Upper lobe of right lung (tissue), 1 donor: ENCODE results near the gene COPZ1. TPM values are rescaled to one million over a fixed set of nuclear protein-coding genes. Genes with fewer than 3 reads are reported as not detected.
"Not testable (repeated sequence)": the region's sequence is repeated elsewhere in the genome, so short reads cannot be mapped to it uniquely, and the experiment has no call there.

Experiments
- ATAC-seq: fragments of 200-7000 bp; cut with Tn5 transposase; one replicate; pipeline ENCODE4 v1.9.1; 2020; ENCODE audit warnings: mild to moderate bottlenecking, moderate library complexity
- DNase-seq: peaks from one replicate; pipeline ENCODE4 v3.0.0-alpha.2; 2020
- H3K27ac ChIP-seq: fragments of 200-600 bp; one replicate; pipeline ENCODE4 v1.8.0; 2022
- H3K27me3 ChIP-seq: fragments of 200-600 bp; one replicate; pipeline ENCODE4 v1.8.0; 2022; ENCODE audit warnings: mild to moderate bottlenecking
- H3K36me3 ChIP-seq: fragments of 200-600 bp; one replicate; pipeline ENCODE4 v1.8.0; 2022
- H3K4me1 ChIP-seq: fragments of 200-600 bp; one replicate; pipeline ENCODE4 v1.8.0; 2022
- H3K4me3 ChIP-seq: fragments of 200-600 bp; one replicate; pipeline ENCODE4 v1.8.0; 2022; ENCODE audit warnings: mild to moderate bottlenecking
- H3K9me3 ChIP-seq: fragments of 200-600 bp; one replicate; pipeline ENCODE4 v1.8.0; 2022
- intact Hi-C: fragments of 100-400 bp; cut with DNase I; formaldehyde crosslinking; loops from one replicate; pipeline ENCODE4 v1.11.0; 2022
- total RNA-seq: library from RNA; stranded (reverse); fragmentation: NEBNext Ultra II Directional; extraction: Animal tissue kit (Norgen Biotek cat#: 25700); gene quantifications from one replicate; pipeline ENCODE4 v1.2.1, GENCODE V29; 2021
- TF ChIP-seq, protein P1 (sequence below): fragments of 200-600 bp; IDR thresholded peaks from one replicate; pipeline ENCODE4 v1.8.0; 2022; ENCODE audit warnings: antibody characterized with exemption
- donor health status: DM: no; HTN: yes; CAD: no; lungs with severe emphysema.

Gene COPZ1
- total RNA-seq, 1 donor from 2014 or later: 125 TPM

DNA sequence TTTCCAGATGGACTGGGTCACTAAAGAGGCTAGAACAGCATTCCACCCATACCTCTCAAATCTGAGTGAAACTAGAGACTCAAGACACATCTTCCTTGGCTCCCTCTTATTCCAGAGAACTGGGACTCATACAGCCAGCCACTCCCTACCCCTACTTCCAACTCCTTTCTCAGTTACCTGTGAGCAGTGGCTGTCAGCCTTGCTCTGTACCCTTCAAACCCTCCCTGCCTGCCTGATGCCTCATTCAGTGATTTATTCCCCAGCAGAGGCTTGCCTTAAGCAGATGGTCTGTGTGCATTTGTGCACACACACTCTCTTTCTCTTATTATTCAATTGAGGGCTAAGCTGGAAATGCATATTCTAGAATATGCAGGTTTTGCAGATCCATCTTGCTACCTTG, 24.7 kb downstream of the COPZ1 start:
- Histone ChIP-seq H3K4me1 (peaks cover 23% of the 10 kb centered on the region), H3K9me3 (no peaks in the 10 kb centered on the region), H3K36me3 (peaks cover 69% of the 10 kb centered on the region), H3K27ac (no peak overlapping the region), H3K4me3 (no peak overlapping the region), H3K27me3 (no peaks in the 10 kb centered on the region)
- DNase-seq (no peak), ATAC-seq (no peak)
- TF ChIP-seq, protein P1, sequence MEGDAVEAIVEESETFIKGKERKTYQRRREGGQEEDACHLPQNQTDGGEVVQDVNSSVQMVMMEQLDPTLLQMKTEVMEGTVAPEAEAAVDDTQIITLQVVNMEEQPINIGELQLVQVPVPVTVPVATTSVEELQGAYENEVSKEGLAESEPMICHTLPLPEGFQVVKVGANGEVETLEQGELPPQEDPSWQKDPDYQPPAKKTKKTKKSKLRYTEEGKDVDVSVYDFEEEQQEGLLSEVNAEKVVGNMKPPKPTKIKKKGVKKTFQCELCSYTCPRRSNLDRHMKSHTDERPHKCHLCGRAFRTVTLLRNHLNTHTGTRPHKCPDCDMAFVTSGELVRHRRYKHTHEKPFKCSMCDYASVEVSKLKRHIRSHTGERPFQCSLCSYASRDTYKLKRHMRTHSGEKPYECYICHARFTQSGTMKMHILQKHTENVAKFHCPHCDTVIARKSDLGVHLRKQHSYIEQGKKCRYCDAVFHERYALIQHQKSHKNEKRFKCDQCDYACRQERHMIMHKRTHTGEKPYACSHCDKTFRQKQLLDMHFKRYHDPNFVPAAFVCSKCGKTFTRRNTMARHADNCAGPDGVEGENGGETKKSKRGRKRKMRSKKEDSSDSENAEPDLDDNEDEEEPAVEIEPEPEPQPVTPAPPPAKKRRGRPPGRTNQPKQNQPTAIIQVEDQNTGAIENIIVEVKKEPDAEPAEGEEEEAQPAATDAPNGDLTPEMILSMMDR: no peak
- intact Hi-C loops: no loop called here

DNA sequence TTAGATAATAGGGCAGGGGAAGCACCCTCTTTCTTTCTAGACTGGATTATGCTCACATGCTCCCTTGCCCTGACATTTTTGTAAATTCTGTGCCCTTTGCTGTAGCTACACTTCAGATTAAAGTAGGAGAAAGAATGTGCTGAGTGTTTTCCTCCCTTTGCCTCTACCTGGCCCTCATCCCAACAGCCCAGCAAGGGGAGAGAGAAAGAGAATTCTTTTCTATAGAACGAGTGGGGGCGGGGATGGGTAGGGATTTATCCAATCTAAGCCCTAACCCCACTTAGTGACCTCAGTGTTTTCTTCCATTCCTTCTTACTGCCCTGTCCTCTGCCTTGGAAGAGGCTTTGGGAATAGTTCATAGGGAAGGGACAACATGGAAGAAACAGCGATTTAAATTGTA, 25.8 kb downstream of the COPZ1 start:
- ATAC-seq (peak; percentile 54), DNase-seq (no peak)
- TF ChIP-seq, protein P1: no peak
- H3K36me3 ChIP-seq: peaks cover 59% of the 10 kb centered on the region
- intact Hi-C loops: no loop called here
- no peak overlapping the region for H3K4me3 ChIP-seq
- no peaks in the 10 kb centered on the region for H3K9me3 ChIP-seq
- H3K27me3 ChIP-seq: no peaks in the 10 kb centered on the region
- H3K27ac ChIP-seq: peak overlapping the region; percentile 30
- peaks cover 23% of the 10 kb centered on the region for H3K4me1 ChIP-seq

DNA sequence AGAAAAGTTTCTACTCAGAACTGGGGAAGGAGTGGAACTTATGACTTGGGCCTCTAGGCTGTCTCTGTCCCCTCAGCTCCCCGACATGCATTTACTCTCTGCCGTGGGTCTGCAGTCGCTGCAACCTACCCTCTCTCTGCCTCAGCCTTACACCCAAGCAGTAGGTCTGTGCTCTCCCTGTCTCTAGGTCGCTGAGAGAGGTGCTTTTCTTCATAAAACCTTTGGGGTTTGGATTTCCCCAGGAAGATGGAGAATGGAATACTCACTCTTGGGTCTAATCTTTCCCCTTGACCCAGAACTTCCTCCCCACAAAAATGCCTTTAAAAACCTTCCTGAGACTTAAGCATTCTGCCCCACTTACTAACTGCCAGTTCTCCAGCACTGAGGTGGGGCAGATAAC, 26.4 kb downstream of the COPZ1 start:
- no peak for DNase-seq
- Histone ChIP-seq H3K4me1 (peaks cover 28% of the 10 kb centered on the region), H3K27me3 (no peaks in the 10 kb centered on the region), H3K36me3 (peaks cover 53% of the 10 kb centered on the region), H3K4me3 (no peak overlapping the region), H3K27ac (peak overlapping the region; percentile 30), H3K9me3 (no peaks in the 10 kb centered on the region)
- TF ChIP-seq, protein P1: no peak
- intact Hi-C loops: no loop called here
- ATAC-seq: no peak

DNA sequence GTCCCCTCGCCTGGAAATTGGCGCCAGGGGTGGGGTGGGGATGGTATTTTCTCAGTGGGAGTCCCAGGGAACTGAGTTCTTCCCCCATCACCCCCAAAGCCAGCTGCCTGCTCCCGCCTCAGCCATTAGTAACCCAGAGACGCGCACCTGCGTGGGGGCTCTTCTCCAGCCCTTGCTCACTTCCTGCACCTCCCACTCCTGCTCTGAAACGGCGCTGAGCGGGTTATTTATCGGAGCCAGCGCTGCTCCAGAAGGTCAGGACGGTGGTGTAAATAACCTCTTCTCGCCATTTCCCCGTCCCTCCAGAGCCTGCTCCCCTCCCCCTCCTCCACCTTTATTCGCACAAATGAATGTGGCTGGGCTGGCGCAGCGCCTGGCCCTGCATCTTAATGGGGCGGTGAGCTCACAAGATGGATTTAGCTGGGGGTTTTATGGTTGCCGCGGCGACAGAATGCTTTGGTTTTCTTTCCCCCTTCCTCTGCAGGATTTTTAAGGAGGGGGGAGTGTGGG, 27.1 kb downstream of the COPZ1 start:
- H3K4me3 ChIP-seq: no peak overlapping the region
- peaks cover 28% of the 10 kb centered on the region for H3K4me1 ChIP-seq
- peak overlapping the region; percentile 47 for H3K27ac ChIP-seq

DNA sequence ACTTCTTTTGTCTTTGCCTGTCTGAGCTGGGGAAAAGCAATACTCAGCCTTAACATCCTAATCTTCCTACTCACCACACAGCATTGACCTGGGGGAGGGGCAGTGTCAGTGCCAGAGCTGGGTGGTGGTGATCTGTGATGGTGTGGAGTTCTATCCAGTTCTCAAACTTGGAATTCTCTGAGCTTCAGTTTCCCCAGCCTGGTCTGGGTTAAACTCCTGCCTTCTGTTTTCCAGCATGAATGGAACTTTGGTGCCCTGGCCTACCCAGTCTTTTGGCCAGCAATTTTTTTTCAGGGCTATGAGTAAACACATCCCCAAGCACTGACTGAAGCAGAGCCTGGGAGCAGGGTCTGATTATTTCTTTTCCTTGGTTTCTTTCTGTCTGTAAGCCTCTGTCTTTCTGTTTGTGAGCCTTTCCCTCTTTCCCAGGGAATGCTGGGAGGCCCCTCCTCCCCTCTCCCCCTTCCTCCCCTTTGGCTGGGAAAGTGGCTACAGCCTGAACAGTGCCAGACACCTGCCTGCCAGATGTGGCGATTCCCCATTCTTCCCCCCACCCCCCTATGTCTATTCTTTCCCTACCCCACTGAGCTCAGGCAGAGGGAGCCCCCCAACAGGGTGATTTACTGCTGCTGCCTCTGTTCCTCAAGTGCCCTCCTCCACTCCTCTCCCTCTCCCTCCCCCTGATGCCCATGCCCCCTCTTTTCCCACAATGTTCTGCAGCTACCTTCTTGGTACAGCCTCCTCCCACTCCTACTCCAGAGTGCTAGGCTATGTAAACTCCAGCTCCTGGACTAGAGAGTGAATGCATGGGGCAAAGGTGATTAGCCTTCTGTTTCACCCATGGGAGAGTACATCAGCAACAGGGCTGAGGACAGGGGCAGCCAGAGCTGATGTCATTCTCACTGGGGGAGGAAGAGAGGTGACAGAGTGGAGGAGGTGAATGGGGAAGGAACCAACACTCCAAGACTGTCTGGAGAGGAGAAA, 28.3 kb downstream of the COPZ1 start:
- Histone ChIP-seq H3K9me3 (no peaks in the 10 kb centered on the region), H3K4me1 (peaks cover 32% of the 10 kb centered on the region), H3K27me3 (no peaks in the 10 kb centered on the region), H3K27ac (peak overlapping the region; percentile 47), H3K36me3 (peaks cover 34% of the 10 kb centered on the region), H3K4me3 (no peak overlapping the region)
- DNase-seq: no peak
- intact Hi-C loops: no loop called here
- peak; percentile 72 for ATAC-seq
- TF ChIP-seq, protein P1: no peak

More for the DNA sequence above, 27.1 kb downstream of the COPZ1 start:
- DNase-seq (peak; percentile 84), ATAC-seq (peak; percentile 54)
- TF ChIP-seq, protein P1: no peak
- Histone ChIP-seq H3K9me3 (no peaks in the 10 kb centered on the region), H3K36me3 (peaks cover 45% of the 10 kb centered on the region), H3K27me3 (no peaks in the 10 kb centered on the region)
- intact Hi-C loops: no loop called here

DNA sequence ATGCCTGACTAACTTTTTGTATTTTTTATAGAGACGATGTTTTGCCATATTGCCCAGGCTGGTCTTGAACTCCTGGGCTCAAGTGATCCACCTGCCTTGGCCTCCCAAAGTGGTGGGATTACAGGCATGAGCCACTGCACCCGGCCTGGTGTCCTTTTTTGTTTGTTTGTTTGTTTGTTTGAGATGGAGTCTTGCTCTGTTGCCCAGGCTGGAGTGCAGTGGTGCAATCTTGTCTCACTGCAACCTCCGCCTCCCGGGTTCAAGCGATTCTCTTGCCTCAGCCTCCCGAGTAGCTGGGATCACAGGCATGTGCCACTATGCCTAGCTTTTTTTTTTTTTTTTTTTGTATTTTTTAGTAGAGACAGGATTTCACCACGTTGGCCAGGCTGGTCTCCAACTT, 29.3 kb downstream of the COPZ1 start:
- DNase-seq, H3K27me3 ChIP-seq, intact Hi-C loops, H3K9me3 ChIP-seq, ATAC-seq, H3K4me3 ChIP-seq, H3K27ac ChIP-seq: not testable (repeated sequence)
- Histone ChIP-seq H3K36me3 (peaks cover 23% of the 10 kb centered on the region), H3K4me1 (peaks cover 34% of the 10 kb centered on the region)
